NCI-H69 (cell line): ENCODE results near the gene ZNF593.

Experiments used
- DNase-seq: peaks from one replicate; lab custom pipeline; 2025; lab: John Stamatoyannopoulos, UW

The ZNF593 gene

GRCh38 chr1:26169669-26170471, at the start of gene ZNF593:
TSS of gene ZNF593 (plus strand) at chr1:26169908. CDS start at chr1:26169984, 76 bp downstream.
- DNase-seq = peak; percentile 90

GRCh38 chr1:26121854-26122773, 47.6 kb upstream of the ZNF593 start:
- no peak for DNase-seq

DNA sequence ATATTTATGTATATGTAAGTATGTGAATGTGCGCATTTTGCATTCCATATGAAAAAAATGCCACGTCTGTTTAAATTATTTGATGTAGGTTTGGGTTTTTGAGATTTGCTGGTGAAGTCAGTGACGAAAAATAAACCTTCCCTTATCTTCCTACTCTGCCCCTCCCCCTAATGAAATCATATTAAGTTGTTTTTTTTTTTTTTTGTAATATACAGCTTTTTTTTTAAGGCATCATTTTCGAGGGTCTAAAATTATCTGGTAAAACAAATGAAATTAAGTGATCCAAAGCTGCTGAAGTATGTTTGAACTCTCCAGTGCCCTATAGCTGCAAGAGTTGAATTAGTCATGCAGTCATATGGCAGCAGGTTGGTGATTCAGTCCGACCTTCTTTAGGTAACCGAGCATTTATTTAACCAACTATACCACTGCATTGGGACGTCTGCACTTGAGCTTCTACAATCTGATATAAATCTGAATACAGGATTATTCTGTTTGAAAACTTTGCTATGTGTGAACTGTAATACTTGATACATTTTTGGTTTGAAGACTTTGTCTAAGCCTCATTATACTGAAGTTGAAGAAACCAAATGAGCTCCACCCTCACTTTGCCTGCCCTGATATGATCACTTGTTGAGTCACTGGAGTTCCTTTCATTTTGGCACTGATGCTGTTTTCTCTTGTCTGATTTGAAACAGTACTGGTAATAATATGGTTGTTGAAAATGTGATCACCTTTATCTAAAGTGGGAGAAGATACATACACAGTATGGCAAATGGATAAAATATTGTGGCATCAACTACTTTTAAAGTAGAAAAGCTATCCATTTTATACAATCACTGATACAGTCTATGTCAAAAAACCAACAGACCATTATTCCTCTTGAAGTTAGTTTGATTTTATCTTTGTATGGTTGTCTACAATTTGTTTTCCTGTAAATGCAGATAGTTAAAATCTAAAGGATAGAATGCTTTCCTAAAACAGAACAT, 46.4 kb upstream of the ZNF593 start:
- no peak for DNase-seq

GRCh38 chr1:26124418-26125331, 45.0 kb upstream of the ZNF593 start:
- no peak for DNase-seq

DNA sequence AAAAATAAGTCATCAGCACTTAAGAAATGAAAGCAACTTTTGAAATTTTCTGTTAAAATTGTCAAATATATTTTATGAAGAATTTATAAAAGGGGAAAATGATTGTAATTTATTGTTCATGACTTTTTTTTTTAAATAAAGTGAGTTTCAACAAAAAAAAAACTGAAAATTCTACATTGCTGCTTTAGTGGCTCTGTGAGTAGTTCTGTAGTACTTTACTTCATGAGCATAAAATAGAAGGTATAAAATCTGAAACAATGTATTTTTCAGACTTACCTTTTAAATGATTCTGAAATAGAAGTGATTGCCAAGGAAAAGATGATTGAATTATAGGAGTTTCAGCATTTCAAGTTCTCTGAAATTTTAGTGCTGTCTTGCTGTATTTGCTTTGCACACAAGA, 44.3 kb upstream of the ZNF593 start:
- no peak for DNase-seq

DNA sequence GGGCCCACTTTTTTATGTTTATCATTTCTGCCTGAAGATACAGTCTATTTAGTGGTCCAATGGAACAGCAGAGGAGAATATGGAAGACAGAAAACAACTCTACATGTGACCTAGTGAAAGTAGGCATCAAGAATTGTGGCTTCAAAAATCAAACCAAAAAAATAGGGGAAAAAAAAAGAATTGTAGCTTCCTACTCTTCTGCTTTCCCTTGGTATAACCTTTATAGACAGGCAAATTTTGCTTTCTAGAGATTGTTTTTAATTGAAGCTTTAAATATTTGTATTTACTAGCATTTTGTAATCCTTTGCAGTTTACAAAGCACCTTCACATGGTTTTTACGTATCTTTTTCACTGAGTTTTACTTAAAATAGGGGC, 43.8 kb upstream of the ZNF593 start:
- no peak for DNase-seq

- no peak for DNase-seq
Measured at GRCh38 chr1:26126321-26127084, 43.2 kb upstream of the ZNF593 start.

DNA sequence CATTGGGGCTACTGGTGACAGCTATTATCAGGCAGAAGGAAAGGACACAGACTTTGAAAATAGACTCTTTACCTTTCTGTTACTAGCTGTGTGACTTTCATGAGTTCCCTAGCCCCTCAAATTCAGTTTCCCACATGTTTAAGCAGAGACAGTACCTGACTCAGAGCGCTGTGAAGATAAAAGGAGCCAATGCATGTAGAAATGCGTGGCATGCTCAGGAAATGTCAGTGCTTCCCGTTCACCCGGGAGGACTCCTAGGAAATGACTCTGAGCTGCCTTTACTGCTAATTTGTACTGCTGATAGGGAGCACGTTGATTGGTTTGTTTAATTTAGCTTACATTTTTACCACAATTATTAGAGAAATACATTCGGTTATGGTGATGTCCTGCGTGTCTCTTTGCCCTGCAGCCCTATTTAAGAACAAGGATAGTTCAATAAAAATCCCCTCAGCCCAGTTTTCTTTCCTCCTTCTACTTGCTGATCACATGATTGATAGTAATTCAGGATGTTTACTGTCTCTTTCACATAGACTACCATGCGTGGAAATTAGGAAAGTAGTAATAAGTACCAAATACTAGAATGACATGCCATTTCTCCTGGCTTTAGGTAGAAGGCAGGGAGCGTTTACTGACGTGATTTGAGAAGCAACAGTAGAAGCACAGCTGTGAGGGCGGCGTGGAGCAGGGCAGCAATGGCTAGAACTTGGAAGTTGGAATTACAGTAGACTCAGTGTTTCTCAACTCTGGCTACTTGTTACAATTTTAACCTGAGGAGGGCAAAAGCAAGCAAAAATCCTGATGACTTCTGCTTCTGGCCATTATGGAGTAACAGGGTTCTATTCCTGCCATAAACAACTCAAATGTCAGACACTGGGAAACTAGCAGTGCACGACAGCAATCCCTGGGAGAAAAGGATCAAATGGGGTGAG, 42.2 kb upstream of the ZNF593 start:
- DNase-seq = no peak

DNA sequence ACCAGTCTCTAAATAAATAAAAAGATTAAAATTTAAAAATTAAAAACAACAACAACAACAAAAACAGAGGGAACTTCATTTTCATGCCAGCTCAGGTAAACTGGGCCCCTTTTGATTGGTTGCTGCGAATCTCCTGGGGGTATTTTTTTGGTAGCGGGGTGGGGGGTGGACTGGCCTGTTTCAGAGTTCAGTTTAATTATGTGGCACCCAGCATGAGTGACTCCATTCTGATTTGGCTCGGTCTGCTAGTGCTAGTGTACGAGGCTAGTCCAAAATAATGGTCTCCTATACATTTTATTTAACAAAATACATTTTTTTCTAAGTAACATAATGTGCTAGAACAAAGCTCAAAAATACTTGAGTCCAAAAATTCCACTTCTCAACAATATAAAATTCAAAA, 39.9 kb upstream of the ZNF593 start:
- no peak for DNase-seq

DNA sequence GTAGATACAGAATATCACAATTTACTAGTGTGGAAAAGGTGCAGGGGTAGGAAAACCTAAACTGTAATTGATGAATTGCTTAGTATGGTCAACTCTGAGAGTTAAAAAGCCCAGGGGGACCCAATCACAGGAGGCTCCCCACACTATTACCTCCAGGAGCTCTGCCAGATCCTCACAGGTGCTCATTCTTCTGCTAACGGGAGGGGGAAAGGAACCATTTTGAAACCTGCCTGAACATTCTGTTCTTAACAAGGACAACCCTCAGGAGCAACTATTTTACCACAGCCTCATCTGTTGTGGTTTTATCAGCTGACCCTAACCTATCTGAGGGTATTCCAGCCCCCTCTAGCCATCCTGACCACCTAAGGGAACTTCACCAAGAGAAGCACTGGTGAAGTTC, 39.0 kb upstream of the ZNF593 start:
- no peak for DNase-seq

GRCh38 chr1:26132128-26132833, 37.4 kb upstream of the ZNF593 start:
- no peak for DNase-seq

DNA sequence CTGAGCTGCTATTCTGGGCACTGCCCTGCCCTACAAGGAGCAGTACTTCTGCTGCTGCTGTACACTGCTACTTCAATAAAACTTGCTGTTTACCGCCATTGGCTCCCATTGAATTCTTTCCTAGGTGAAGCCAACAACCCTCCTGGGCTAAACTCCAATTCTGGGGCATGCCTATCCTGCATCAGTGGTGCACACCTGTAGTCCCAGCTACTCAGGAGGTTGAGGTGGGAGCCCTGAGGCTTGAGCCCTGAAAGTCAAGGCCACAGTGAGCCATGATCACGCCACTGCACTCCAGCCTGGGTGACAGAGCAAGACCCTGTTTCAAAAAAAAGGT, 36.9 kb upstream of the ZNF593 start:
- no peak for DNase-seq

DNA sequence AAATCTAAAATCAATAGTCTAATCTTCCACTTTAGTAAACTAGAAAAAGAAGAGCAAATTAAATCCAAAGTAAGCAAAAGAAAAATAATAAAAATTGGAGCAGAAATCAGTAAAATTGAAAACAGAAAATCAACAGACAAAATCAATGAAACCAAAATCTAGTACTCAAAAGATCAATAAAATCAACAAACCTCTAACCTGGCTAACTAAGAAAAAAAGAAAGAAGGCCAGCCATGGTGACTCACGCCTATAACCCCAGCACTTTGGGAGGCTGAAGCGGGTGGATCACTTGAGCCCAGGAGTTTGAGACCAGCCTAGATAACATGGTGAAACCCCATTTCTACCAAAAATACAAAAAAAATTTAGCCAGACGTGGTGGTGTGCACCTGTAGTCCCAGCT, 35.2 kb upstream of the ZNF593 start:
- DNase-seq = no peak

DNA sequence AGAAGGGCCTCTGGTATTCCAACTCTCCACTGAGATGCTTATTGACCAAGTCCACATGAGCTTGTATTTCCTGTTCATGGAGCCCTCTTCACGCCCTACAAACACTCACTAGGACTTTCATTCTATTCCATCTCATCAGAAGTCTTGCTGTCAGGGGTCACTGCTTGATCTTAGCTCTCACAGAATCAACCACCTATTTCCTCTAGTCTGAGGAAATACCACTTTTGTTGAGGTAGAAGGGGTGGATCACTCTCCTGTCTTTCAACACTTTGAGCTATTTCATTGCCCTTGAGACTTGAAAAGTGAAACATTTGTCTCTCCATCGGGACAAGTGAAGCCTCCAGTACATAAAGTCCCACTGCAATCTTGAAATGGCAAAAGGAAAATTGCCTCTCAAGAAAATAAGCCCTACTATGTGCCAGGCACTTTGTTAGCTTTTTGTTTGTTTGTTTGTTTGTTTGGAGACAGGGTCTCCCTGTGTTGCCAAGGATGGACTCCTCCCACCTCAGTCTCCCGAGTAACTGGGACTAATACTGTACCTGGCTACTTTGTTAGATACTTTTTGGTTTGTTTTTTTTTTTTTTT, 30.6 kb upstream of the ZNF593 start:
- no peak for DNase-seq

GRCh38 chr1:26142159-26142558, 27.5 kb upstream of the ZNF593 start:
- no peak for DNase-seq

GRCh38 chr1:26145041-26145959, 24.4 kb upstream of the ZNF593 start:
- peak; percentile 91 for DNase-seq

DNA sequence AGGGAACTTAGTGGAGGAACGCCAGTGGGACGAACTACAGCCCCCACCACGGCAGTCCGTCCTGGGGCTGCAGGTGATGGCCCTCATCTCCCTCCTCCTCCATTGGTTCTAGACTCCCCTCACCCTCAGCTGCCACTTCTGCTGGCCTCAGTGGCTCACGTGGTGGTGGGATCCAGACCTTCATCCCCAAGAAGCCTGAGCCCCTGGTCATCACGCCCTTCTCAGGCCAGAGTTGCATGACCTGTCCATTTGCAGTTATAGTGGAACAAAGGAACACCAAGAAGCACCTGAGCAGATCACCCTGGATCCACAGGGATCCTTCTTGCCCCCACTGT, 23.8 kb upstream of the ZNF593 start:
- DNase-seq = no peak
